COLO668 (cell line): ENCODE measurements around the gene RAB42.
"Not testable (repeated sequence)": the region's sequence is repeated elsewhere in the genome, so short reads cannot be mapped to it uniquely, and the experiment has no call there.

Experiments
- DNase-seq: peaks from one replicate; lab custom pipeline; 2025; ENCODE audit not compliant: unreplicated experiment; lab: John Stamatoyannopoulos, UW

The RAB42 gene

DNA sequence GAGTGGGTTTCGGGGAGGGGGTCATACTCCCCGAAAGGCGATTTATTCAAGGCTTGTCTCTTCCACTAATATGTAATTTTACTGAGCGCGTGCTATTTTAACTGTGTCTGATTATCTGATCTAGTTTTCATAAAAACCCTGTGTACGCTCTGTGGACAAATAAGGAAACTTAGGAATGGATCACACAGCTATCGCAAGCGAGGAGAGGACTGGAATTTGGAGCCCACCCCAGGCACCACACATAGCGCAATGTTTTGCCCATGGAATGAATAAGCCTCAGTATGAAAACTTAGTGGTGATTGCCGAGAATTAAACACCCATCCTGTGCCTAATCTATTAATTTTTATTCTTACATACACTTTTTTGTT, 9.8 kb upstream of the RAB42 start:
- DNase-seq = peak; percentile 55

GRCh38 chr1:28586585-28587391, 5.3 kb upstream of the RAB42 start:
- DNase-seq = not testable (repeated sequence)

GRCh38 chr1:28592321-28593071, 431 bp downstream of the RAB42 start:
- no peak for DNase-seq

GRCh38 chr1:28593988-28594356, 1.9 kb downstream of the RAB42 start:
- not testable (repeated sequence) for DNase-seq

GRCh38 chr1:28594686-28595411, 2.8 kb downstream of the RAB42 start:
- not testable (repeated sequence) for DNase-seq

- no peak for DNase-seq
These were observed 3.5 kb downstream of the RAB42 start for GRCh38 chr1:28595412-28596191.

GRCh38 chr1:28596276-28596675, 4.2 kb downstream of the RAB42 start:
- DNase-seq = not testable (repeated sequence)

DNA sequence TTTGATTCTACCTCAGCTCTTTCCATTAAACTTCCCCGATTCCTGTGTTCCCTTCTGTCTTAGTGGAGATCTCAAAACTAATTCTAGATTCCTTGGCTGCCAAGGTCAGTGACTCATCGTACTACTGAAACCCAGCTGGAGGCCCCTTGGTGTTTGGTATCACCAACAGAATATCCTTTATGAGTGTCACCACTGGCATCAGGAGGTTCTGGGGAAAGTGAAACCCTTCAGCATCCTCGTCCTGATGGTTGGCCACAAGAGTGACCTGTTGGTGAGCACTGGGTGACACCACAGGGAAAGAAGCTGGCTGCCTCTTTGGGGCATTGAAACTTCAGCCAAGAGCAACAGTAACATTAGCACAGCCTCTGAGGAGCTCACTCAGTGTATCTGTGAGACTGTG, 9.6 kb downstream of the RAB42 start:
- no peak for DNase-seq

- DNase-seq = peak; percentile 49
These were observed 10.7 kb downstream of the RAB42 start for GRCh38 chr1:28602536-28603439.

DNA sequence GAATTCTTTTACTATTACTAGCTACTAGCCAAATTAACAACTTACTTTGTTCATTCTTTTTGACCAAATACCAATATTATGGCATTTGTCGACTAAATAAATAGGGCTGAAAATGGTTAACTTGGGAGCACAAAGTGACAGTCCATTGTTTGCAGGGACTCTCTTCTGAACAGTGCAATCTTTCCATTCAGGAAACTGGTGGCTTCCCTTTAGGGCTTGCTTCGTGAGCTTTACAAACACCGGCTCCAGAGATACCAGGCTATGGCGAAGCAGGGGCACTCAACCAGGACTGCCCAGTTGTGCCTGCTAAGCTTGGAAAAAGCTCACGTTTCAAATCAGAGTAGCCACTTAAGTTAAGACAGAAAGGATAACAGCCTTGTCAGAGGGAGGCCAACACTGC, 12.3 kb downstream of the RAB42 start:
- no peak for DNase-seq

- no peak for DNase-seq
These were observed 12.9 kb downstream of the RAB42 start for GRCh38 chr1:28604962-28605361.

DNA sequence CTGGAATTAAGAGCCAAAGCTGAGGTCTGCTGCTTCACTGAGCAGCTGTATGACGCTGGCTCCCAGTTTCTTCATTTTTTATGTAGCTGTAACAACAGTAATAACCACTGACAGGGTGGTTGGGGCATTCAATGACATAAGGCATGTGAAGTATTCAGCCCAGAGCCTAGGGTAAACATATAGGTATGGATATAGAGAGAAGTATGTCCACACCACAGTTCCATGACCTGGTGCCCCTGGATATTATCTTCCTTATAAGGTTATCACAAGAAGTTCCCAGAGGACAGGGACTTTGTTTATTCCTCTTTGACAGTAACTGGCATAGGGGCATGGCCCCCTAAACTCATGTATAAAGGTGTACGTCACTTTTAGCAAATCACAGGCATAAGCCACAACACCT, 14.7 kb downstream of the RAB42 start:
- no peak for DNase-seq

- DNase-seq = no peak
These were observed 21.1 kb downstream of the RAB42 start for GRCh38 chr1:28613175-28613574.

DNA sequence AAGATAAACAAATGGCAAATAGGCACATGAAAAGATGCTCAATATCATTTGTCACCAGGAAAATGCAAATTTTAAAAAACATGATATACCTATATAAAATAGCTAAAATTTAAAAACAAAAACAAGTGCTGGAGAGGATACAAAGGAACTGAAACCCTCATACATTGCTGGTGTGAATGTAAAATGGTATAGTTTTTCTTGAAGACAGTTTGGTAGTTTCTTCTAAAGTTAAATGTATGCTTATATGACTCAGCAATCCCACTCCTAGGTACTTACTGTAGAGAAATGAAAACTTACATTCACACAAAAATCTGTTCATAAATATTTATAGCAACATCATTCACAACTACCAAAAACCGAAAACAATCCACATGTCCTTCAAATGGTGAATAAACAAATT, 39.6 kb downstream of the RAB42 start:
- DNase-seq = no peak

GRCh38 chr1:28632560-28632959, 40.5 kb downstream of the RAB42 start:
- DNase-seq = no peak

- peak; percentile 40 for DNase-seq
These were observed 48.7 kb downstream of the RAB42 start for GRCh38 chr1:28640766-28641165.

DNA sequence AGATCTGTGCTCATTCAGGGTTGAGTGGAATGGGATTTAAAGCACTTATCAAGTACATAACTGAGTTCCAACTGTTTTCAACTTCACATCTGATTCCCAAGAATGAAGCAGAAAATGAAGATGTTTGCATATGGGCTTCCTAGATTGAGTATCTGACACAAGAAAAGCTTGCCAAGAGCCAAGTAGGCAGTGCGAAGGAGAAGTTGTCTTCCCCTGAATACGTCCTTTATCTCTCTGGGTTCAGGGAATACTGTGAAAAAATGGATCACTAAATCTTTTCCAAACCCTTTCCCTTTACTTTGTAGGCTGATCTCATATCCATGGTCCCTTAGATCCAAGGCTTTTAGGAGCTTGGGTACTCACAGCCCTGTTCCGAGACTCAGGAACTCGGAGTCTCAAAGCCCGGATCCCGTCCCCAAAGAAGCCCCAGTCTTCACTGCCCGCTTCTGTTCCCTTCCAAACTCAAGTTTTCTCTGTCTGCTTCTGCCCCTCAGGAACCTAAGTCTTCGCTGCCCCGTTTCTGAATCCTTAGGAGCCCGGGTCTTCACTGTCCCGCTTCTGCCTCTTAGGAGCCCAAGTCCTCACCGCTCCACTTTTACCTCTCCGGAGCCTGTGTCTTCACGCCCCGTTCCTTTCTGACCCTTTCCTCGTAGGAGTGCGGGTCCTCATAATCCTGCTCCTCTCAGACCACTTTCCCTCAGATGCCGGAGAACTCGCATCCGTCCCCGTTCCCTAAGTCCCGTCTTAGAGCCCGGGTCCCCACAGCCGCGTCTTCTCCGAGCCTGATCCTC, 50.2 kb downstream of the RAB42 start:
- DNase-seq = peak; percentile 55

DNA sequence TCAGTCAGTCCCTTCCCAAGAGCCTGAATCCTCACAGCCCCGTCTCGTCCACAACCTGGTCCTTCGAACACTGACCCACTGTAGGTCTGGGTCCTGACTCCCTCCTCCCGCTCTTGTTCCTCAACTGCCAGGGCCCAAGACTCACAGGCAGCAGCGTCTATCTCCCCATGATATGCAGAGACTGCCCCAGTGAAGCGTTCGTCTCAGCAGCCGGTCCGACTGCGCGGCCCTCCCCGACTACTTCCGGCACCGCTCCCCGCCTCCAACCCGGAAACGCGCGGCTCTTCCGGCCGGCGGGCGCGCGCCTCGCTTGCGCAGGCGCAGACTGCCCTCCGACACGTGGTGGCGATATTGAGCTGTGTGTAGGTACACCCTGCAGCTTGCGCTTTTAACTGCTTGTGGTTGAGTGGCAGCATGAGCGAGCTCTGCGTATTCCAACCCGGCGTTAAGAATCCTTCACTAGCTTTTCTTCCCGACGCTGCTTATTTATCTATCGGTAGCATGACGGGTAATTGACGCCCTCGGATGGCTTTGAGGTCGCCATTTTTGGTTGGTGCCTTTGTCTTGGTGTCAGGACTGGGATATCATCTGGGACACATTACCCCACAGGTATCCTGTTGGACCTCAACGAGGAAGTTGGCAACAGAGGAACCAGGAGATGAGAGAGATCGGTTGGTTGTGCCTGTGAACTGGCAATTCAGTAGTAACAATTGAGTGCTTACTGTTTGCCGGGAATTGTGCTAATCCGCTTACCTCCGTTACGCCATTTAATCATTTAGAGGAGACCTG, 51.0 kb downstream of the RAB42 start, which contains the start of gene TAF12:
TAF12 (minus strand) TSS at position 221 of the 789 bp plus-strand sequence. CDS start 20,986 bp downstream, outside the sequence.
- peak; percentile 99 for DNase-seq
